GM18526 (cell line): ENCODE measurements around the gene TMEM30A.

Experiments used
- POLR2A ChIP-seq: IDR thresholded peaks from 3 replicates; pipeline ENCODE4 v1.6.1; 2011; ENCODE audit not compliant: insufficient read length; ENCODE audit errors: extremely low read depth

Gene TMEM30A

GRCh38 chr6:75278474-75279077 lies 6.0 kb downstream of the TMEM30A start:
- no peak for TF ChIP-seq POLR2A

- TF ChIP-seq POLR2A = no peak
Observed at GRCh38 chr6:75275067-75275466, 9.5 kb downstream of the TMEM30A start.

GRCh38 chr6:75273009-75273408 lies 11.6 kb downstream of the TMEM30A start:
- TF ChIP-seq POLR2A = no peak

GRCh38 chr6:75272145-75272840 lies 12.3 kb downstream of the TMEM30A start:
- no peak for TF ChIP-seq POLR2A

DNA sequence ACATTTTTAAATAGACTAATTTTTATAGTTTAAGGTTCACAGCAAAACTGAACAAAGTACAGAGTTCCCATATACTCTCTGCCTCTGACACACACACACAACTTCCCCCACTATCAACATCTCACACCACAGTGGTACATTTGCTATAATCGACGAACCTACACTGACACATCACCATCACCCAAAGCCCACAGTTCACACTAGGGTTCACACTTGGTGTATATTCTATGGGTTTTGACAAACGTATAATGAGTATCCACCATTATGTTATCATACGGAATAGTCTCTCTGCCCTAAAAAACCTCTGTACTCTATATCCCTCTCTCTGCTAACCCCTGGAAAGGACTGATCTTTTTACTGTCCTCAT lies 15.6 kb downstream of the TMEM30A start:
- TF ChIP-seq POLR2A = no peak

DNA sequence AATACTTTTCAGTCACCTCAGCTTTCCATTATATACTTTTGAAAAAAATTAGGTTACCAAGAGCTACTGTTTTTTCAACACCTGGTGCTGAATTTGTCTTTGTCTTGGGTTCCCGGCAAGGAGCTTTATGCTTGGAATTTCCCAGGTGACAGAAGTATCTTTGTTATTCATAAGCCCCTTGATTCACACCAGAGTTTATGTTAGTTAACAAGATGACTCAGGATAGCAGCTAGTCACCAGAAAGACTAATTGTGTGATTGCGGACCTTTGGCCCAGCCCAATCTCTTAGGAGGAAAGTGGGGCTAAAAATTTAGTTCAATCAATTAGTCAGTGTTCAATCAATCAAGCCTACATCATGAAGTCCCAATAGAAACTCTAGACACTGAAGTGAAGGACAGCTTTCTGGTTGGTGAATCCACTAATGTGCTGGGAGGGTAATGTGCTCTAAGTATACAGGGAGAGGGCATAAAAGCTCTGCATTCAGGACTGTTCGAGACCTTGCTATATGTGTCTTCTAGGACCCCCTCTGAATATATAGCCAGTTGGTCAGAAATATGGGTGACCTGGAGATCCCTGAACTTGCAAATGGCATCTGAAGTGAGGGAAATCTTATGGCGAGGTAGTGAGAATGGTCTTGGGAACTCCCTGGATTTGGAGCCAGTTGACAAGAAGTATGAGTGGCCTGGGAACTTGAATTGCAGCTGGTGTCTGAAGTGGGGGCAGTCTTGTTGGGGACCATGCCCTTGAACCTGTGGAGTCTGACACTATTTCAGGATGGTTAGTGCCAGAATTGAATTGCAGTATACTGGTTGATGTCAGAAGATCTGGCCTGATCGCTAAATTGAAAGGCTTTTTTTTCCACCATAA lies 16.2 kb downstream of the TMEM30A start:
- no peak for TF ChIP-seq POLR2A

GRCh38 chr6:75267461-75267860 lies 17.1 kb downstream of the TMEM30A start:
- TF ChIP-seq POLR2A = no peak

GRCh38 chr6:75266716-75267291 lies 17.8 kb downstream of the TMEM30A start:
- TF ChIP-seq POLR2A = no peak

- no peak for TF ChIP-seq POLR2A
Observed at GRCh38 chr6:75263401-75263750, 21.2 kb downstream of the TMEM30A start.

- TF ChIP-seq POLR2A = no peak
Observed at GRCh38 chr6:75262716-75263400, 21.7 kb downstream of the TMEM30A start.

DNA sequence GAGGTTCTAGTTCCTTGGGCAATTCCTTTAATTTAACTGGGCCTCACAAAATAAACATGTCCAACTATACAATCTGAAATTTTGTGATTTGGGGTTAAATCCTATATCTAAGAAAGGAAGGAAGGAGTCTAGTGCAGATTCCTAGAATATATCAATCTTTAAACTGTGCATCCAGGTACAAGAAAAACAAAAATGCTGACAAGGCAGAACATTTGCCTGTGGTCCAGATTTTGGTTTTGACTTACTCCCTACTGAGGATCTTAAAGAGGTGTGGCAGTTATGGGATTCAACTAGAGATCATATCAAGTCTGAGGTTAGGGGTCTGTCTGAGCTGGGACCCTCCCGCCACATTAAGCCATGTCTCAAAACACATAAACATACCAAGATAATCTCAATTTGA lies 23.3 kb downstream of the TMEM30A start:
- TF ChIP-seq POLR2A = no peak

DNA sequence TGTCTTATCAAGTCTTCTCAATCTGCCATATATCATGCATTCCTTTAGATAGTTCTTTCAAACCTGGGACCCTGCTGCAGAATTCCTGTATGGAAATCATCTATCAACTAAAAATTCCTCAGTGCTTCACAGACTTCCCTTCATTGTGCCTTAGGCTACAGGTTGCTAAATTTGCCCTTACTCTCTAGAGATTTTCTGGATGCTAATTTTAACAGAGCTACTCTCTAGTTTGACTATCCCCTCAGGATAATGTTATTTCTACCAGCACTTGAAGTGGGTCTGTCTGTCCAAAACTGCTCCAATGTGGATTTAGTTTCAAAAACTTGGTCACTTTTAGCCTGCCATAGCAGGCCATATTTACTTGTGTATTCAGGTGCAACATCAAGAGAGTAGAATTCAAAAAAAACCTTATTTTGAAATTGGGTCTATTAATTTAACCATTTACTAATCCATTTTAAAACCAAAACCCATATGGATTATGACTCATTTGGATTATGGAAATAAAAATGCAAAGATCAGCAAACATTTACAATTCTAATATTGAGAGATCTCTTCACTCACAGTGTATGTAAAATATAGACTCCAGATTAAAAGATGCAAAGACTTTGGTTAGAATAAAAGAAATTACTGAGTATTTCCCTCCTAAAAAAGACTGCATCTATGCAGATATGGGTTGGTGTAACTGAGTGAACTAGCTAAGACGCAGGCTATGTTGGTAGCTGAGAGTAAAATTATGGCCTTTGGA lies 27.1 kb downstream of the TMEM30A start:
- TF ChIP-seq POLR2A = no peak

- TF ChIP-seq POLR2A = no peak
Observed at GRCh38 chr6:75250552-75250951, 34.0 kb downstream of the TMEM30A start.

DNA sequence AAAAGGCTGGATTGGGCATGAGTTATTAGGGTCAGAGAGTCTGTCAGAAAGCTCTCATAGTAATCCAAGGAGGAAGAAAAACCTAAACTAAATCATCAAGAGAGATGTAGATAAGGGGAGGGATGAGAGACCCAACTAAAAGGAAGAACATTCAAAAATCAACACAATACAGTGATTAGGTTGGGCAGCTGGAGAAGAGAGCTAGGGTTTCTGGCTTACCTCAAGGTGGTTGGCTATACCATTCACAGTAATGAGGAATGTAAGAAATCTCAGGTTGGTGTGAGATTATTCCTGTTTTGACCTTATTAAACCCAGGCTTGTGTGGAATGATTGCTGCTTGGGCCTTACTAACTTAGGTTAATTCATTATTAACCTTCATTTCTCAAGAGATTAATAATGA lies 34.8 kb downstream of the TMEM30A start:
- no peak for TF ChIP-seq POLR2A

GRCh38 chr6:75246386-75246785 lies 38.2 kb downstream of the TMEM30A start:
- TF ChIP-seq POLR2A = no peak
